ENCODE measurements around the gene PROX1.

GRCh38 chr1:214078950-214079349 lies 91.2 kb downstream of the PROX1 start:
- TF ChIP-seq ZBTB7A (IDR thresholded peaks at IDR 0.05; ENCODE audit: low read depth) (no peak), TCF12 (IDR thresholded peaks at IDR 0.05; ENCODE audit: low read depth) (no peak), FOXM1 (IDR thresholded peaks at IDR 0.05; ENCODE audit: borderline replicate concordance, low read depth) (no peak), CEBPB (IDR thresholded peaks at IDR 0.05) (no peak), TAF1 (IDR thresholded peaks at IDR 0.05; ENCODE audit: low read depth) (no peak), YY1 (IDR thresholded peaks at IDR 0.05; ENCODE audit: low read depth) (no peak), CREB1 (IDR thresholded peaks at IDR 0.05; ENCODE audit: low read depth) (no peak), RAD21 (IDR thresholded peaks at IDR 0.05; ENCODE audit: low read depth) (no peak), EGR1 (IDR thresholded peaks at IDR 0.05) (no peak), EP300 (IDR thresholded peaks at IDR 0.05; ENCODE audit: borderline replicate concordance) (no peak), TEAD4 (IDR thresholded peaks at IDR 0.05) (no peak)
- TF ChIP-seq, protein P1, sequence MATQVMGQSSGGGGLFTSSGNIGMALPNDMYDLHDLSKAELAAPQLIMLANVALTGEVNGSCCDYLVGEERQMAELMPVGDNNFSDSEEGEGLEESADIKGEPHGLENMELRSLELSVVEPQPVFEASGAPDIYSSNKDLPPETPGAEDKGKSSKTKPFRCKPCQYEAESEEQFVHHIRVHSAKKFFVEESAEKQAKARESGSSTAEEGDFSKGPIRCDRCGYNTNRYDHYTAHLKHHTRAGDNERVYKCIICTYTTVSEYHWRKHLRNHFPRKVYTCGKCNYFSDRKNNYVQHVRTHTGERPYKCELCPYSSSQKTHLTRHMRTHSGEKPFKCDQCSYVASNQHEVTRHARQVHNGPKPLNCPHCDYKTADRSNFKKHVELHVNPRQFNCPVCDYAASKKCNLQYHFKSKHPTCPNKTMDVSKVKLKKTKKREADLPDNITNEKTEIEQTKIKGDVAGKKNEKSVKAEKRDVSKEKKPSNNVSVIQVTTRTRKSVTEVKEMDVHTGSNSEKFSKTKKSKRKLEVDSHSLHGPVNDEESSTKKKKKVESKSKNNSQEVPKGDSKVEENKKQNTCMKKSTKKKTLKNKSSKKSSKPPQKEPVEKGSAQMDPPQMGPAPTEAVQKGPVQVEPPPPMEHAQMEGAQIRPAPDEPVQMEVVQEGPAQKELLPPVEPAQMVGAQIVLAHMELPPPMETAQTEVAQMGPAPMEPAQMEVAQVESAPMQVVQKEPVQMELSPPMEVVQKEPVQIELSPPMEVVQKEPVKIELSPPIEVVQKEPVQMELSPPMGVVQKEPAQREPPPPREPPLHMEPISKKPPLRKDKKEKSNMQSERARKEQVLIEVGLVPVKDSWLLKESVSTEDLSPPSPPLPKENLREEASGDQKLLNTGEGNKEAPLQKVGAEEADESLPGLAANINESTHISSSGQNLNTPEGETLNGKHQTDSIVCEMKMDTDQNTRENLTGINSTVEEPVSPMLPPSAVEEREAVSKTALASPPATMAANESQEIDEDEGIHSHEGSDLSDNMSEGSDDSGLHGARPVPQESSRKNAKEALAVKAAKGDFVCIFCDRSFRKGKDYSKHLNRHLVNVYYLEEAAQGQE (IDR thresholded peaks at IDR 0.05; ENCODE audit: low read depth) = no peak
- TF ChIP-seq, protein P2, sequence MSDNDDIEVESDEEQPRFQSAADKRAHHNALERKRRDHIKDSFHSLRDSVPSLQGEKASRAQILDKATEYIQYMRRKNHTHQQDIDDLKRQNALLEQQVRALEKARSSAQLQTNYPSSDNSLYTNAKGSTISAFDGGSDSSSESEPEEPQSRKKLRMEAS (IDR thresholded peaks at IDR 0.05) = no peak
